CD4-positive, alpha-beta T cell treated with Interleukin-12 subunit alpha and Interleukin-12 subunit beta, for 1 hour (primary cell): ENCODE results near the gene ARAP1.

Experiments used
- DNase-seq: peaks from one replicate; pipeline ENCODE4 v3.0.0-alpha.2; 2020

The ARAP1 gene

DNA sequence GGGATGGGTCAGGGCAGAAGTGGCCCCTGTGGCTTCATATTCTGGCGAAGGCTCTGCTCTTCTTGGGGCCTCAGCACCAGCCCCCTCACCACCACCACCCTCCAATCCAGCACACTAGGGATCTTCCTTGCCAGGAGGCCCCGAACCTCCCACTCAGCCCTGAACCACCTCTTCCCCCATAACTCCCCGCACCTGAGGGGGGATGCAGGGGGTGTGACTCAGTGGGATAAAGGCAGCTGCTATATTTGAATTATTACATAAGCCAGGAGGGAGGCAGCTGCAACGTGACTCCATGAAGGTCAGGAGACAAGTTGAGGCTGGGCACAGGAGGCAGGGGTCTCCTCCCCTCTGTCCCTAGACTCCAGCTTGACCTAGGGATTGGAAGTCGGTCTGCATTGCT is 72.3 kb downstream of the ARAP1 start:
- DNase-seq: no peak

GRCh38 chr11:72678524-72678923 is 73.7 kb downstream of the ARAP1 start:
- DNase-seq: no peak

DNA sequence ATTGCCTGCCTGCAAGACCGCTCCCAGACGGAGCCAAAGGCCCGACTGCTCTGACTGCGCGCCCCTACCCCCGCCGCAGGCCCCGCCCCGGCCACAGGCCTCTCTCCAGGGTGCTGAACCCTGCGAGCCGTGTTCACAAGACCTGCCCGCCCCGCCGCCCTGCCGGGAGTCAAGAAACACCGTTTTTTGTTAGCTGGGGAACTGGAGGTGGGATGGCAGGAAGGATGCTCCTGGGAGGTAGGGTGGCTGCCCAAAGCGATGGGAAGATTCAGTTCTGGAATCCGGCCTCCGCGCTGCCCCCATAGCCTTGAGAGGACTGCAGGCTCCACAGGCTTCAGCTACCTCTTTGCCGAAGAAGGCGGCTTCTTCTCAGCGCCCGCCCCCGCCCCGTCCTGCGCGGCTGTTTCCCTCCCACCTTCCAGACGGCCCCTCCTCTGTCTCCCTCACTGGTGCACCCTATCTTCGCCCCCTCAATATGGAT is 75.3 kb downstream of the ARAP1 start:
- peak; percentile 57 for DNase-seq

- DNase-seq: no peak
Observed at GRCh38 chr11:72675221-72675620, 77.0 kb downstream of the ARAP1 start.

GRCh38 chr11:72673943-72674828 is 78.0 kb downstream of the ARAP1 start, which contains the start of gene PDE2A:
Gene PDE2A (minus strand): TSS chr11:72674422. CDS start chr11:72674207, 215 bp downstream.
- no peak for DNase-seq

DNA sequence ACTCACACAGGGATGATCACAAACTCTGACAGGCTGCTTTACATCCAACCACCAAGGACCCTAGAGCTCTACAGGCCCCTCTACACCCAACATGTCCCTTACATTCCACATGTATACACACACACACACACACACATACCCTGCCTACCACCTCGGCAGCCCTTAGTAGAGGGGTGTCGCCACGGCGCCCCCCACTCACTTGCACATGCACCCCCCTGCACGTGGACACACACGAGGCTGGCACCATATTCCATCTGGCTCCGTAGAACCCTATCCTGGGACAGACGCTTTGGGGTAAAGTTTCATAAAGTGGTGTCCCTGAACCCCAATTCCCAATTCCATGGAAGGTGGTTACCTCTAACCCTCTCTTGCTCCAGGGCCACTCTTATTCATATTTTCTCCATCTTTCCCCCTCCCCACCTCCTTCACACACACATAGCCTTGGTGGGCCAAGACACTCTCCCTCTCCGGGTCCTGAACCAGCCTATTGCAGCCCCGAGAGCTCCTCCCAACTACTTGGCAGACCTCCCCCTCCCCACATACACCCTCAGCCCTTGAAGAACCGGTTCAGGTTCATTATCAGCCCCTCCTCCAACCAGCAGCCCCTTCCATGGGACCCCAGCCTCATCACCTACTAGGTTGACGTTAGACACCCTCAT is 78.8 kb downstream of the ARAP1 start:
- DNase-seq: no peak

DNA sequence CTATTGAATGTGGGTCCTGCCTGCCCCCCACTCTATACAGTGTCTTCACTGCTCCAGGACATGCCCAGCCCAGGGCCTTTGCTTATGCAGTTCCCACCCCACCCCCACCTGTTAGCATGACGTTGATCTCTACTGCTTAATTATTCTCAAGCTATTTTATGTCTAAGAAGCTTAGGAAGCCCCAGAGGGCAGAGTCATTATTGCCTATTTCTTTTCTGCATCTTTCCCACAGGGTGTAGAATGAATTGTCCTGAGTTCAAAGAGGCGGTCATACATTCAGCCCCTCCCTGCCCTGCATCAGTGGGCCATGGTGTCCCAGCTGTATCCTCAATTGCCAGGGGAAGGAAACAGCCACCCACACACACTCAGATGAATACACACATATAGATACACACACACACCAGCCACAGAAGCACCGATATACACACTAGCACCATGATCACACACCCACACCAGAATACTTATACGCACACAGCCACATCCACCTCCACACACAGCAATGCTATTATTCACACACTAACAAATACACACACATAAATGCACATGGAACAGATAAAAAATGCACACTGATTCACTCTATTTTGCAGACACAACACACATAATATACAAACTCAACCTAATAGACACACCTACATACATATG is 79.5 kb downstream of the ARAP1 start:
- DNase-seq: no peak

GRCh38 chr11:72671152-72672099 is 80.8 kb downstream of the ARAP1 start:
- DNase-seq: no peak

- no peak for DNase-seq
Observed at GRCh38 chr11:72670041-72670440, 82.2 kb downstream of the ARAP1 start.

DNA sequence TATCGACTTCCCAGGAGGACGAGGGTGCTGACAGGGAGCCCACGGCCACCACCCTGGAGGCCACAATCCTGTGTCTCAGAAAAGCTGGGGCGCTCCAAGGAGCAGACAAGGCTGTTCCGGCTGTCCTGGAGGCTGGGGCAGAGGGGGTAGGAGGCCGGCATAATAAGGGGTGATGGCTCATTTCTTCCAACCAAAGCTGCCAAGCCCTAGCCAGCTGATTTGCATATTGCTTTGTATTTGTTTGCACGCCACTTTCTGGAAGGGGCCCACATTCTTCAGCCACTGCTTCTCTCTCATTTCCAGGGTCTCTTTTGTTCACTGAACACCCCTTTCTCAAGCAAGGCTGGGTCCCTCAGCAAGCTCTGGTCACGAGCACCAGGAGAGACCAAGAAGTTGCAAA is 82.7 kb downstream of the ARAP1 start:
- no peak for DNase-seq

DNA sequence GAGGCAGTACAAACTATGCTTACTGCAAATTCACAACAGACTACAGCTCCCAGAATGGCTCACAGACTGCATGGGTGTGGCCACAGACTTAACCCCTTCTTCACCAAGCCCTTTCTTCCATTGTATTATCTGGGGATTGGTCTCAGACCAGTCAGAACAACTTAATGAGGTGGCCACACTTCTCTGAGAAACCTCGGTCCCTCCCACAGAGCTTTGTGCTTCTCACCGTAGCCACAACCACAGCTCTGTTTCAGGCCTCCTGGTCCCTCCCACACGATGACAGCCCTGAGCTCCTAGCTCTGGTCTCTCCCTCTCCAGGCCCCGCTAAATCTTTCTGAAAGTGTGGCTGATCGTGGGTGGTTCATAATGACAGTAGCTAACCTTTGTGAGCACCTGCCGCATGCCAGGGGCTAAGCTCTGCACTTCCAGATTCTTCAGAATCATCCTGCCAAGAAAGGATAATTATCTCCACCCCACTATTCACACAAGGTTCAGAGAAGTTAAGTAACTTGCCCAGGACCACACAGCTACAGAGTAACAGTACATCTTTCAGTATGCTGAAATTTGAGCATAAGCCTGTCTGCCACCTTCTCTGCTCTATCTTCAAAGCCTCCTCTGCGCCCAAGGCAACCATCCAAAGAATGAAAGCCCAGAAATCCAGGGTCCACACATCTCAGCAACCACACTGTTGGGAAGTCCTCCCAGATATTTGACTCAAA is 83.4 kb downstream of the ARAP1 start:
- DNase-seq: no peak

- no peak for DNase-seq
Observed at GRCh38 chr11:72665911-72666472, 86.2 kb downstream of the ARAP1 start.

GRCh38 chr11:72662036-72662435 is 90.2 kb downstream of the ARAP1 start:
- no peak for DNase-seq

DNA sequence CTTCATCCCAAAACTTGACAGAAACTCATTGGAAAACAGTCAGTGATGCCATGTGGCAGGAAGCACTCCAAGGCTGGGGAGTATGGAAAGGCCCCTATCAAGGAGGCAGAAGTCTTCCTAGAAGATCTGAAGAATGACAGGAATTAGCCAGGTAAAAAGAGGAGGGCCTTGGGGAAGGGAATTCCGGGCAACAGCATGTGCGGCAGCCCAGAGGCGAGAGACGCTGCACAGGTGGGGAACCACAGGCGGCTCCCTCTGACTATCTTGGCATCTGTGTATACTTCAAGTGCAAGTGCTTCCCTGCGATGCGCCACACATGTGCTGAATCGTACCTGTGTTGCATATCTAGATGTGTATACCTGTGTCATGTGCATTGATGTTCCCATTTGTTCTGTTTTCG is 90.7 kb downstream of the ARAP1 start:
- no peak for DNase-seq

GRCh38 chr11:72658989-72659640 is 93.1 kb downstream of the ARAP1 start:
- no peak for DNase-seq

DNA sequence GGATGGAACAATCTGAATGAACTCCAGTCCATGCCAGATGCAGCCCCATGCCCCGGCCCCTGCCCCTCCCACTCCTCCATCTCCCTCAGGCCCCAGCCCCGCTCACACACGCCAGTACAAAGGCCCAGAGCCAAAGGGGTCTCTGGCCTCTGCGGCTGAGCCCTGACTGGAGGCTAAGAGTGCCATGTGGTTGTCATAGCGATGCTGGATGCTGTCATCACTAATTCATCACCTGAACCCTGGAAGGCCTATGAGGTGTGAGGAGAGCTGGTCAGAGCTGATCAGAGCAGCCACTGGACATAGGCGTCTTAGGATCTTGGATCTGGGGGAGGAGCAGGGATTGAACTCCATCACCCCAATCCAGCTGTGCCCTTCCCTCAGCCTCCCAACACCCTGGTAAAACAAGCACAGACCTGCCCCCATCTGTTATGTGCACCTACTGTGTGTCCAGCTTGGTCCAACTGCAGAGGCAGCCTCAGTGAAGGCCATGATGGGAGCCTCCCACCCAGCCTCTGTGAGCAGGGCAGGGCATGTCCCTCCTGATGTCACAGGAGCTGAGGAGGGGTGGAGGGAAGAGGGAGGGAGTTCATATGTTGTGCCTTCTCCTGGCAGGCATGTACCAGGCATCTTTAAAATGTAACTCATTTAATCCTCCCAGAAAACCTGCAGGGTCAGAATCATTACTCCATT is 94.7 kb downstream of the ARAP1 start:
- DNase-seq: no peak

- no peak for DNase-seq
Observed at GRCh38 chr11:72655896-72656464, 96.2 kb downstream of the ARAP1 start.

- no peak for DNase-seq
Observed at GRCh38 chr11:72655014-72655413, 97.2 kb downstream of the ARAP1 start.

DNA sequence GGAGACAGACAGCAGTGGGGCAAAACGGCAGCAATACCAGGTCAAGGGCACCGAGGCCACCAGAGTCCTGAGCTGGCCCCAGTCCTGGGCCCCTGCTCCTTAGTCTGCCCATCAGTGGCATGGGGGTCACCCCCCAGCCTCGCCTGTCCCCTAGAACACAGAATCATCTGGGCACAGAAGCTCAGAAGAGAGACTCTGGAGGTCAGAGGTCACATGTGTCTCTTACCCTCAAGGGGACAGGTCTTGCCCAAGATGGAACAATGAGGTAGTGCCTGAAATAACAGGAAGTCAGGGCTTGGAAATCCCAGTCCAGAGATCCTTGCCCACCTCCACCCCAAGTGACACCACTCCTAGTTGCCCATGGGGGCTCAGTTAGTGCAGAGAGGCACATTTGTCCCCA is 98.6 kb downstream of the ARAP1 start:
- no peak for DNase-seq
